Activated naive CD8-positive, alpha-beta T cell treated with anti-CD3 and anti-CD28 coated beads for 36 hours (primary cell): ENCODE data around the gene CNN3. TPM values are rescaled to one million over a fixed set of nuclear protein-coding genes. Genes with fewer than 3 reads are reported as not detected.
"Not testable (repeated sequence)": the region's sequence is repeated elsewhere in the genome, so short reads cannot be mapped to it uniquely, and the experiment has no call there.

ENCODE experiments used
- DNase-seq: peaks from one replicate; pipeline ENCODE4 v3.0.0; 2021
- H3K27ac Mint-ChIP-seq: one replicate; pipeline ENCODE4 v1.8.0; 2022; ENCODE audit warnings: mild to moderate bottlenecking, moderate library complexity, mixed read lengths
- H3K27me3 Mint-ChIP-seq: one replicate; pipeline ENCODE4 v1.8.0; 2022; ENCODE audit warnings: mild to moderate bottlenecking, mixed read lengths
- H3K36me3 Mint-ChIP-seq: one replicate; pipeline ENCODE4 v1.8.0; 2021; ENCODE audit warnings: mild to moderate bottlenecking, mixed read lengths
- H3K4me1 Mint-ChIP-seq: one replicate; pipeline ENCODE4 v1.8.0; 2021; ENCODE audit warnings: mixed read lengths
- H3K4me3 Mint-ChIP-seq: one replicate; pipeline ENCODE4 v1.8.0; 2022; ENCODE audit warnings: mild to moderate bottlenecking, moderate library complexity, mixed read lengths
- H3K9me3 Mint-ChIP-seq: one replicate; pipeline ENCODE4 v1.8.0; 2022; ENCODE audit warnings: mixed read lengths
- total RNA-seq, 2 experiments: library from RNA; stranded (reverse); gene quantifications; one replicate each; pipeline ENCODE4 v1.2.3, GENCODE V29; 2021

CNN3 gene
- total RNA-seq, 2 experiments from 2014 or later, result 12.9 to 15.2 TPM

DNA sequence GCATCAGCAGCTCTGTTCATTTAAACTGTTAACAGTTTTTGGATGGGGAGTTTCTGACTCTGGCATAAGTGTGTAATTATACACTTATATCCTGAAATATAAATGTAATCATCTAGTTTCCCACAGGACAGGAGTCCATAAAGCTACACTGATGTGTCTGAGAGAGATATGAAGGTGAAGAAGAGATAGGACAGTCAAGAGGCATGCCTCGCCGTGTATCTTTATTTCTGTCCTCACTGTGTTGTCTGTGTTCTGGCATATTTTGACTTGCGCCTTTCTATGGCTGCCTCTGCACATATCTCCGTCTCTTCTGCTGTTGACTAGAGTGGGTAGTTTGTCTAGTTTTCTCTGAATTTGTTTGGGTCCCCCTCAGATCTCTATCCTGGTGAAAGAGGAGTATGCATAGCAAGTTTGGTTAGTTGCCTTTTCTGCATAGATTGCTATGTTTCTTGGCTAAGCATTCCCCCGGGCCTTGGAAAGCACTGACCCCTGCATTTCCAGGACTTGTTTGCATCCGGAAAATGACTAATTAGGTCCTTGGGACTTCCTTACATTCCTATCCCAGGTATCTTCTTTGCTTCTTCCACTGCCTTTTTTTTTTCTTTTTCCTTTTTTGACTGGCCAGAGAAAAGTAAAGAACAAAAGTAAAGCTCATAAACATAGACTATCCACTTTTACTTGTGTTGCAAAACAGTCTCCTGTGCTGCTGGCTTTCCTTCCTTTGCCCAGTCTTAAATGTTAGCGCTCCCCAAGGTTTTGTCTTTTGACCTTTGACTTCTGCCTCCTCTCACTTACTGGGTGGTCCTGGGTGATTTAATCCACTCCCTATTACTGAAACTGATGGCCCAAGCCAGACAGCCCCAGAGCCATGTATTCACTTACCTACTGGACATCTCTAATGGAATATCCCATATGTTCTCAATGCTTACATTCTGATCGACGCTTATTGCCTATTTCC lies 27.6 kb upstream of the CNN3 start:
- Mint-ChIP-seq H3K4me3 (no peak overlapping the region), H3K9me3 (no peaks in the 10 kb centered on the region)

DNA sequence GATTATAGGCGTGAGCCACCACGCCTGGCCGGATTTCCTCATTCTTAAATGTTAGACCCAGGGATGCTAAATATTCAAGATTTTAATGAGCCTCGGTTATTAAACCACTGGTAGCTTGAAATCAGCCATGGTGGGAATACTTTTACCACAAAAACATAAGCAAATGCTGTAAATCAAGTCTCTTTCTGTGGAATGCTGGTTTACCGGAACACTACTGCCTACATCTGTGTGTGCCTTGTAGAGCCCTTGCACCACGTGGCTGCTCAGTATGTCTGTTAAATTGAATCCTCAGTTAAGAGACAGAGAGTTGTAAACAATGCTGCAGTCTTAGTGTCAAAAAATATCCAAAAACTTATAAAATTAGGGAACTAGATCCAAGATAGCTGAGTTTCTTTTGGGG lies 26.8 kb upstream of the CNN3 start:
- Mint-ChIP-seq H3K4me3 (no peak overlapping the region), H3K36me3 (peaks cover 2% of the 10 kb centered on the region), H3K27me3 (no peaks in the 10 kb centered on the region), H3K27ac (no peak overlapping the region), H3K4me1 (no peaks in the 10 kb centered on the region), H3K9me3 (no peaks in the 10 kb centered on the region)
- DNase-seq, result no peak

More for the DNA sequence above, 27.6 kb upstream of the CNN3 start:
- Mint-ChIP-seq H3K4me1 (no peaks in the 10 kb centered on the region), H3K27ac (no peak overlapping the region), H3K27me3 (no peaks in the 10 kb centered on the region), H3K36me3 (peaks cover 2% of the 10 kb centered on the region)
- DNase-seq, result no peak

DNA sequence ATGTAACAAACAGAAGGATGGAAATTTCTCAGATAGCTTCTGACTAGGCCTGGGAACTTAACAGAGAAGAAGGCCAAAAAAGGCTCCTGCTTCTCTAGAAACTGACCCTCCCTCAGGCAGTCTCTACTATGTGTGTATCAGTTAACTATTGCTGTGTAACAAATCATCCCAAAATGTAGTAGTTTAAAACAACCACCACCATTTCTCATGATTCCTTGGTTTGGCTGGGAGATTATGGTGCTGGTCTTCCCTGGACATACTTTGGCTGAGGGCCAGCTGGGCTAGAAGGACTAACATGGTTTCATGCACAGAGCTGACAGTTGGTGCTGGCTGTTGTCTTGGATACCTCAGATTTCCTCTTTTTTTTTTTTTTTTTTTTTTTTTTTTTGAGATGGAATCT lies 26.2 kb upstream of the CNN3 start:
- no peak for DNase-seq
- Mint-ChIP-seq H3K4me1 (no peaks in the 10 kb centered on the region), H3K36me3 (peaks cover 2% of the 10 kb centered on the region), H3K27ac (no peak overlapping the region), H3K27me3 (no peaks in the 10 kb centered on the region), H3K9me3 (no peaks in the 10 kb centered on the region), H3K4me3 (no peak overlapping the region)

GRCh38 chr1:94952539-94952938 lies 25.6 kb upstream of the CNN3 start:
- no peaks in the 10 kb centered on the region for H3K4me1 Mint-ChIP-seq
- H3K27me3 Mint-ChIP-seq, result no peaks in the 10 kb centered on the region
- H3K4me3 Mint-ChIP-seq, result no peak overlapping the region
- H3K36me3 Mint-ChIP-seq, result peaks cover 2% of the 10 kb centered on the region
- no peaks in the 10 kb centered on the region for H3K9me3 Mint-ChIP-seq
- no peak for DNase-seq
- H3K27ac Mint-ChIP-seq, result no peak overlapping the region

DNA sequence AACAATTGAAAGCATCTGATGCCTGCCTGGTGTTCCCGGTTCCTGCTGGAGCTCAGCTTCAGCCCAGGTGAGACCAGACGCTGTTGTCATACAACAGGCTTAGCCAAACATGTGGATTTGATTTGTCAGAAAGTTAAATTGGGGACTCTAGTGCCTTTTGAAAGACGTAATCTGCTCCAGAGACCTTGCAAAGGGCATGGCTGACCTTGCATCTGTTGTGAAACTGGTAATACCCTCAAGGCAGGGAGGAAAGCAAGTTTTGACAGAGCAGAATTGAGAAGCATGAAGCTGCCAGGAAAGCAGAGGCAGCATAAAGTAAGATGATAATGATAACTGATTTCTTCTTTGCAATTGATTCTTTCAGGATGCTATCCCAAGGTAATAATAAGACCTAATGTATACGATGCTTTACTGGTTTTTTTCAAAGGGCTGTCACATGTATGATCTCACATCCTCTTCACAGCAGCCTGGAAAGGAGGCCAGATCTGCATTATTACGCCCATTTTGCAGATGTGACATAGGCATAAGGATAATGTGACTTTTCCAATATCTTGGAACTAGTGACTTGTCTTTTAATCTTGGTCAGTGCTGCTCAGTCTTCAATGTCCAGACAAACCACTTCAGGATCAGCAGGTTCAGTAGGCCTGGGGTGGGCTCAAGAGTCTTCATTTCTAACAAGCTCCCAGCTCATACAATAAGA lies 24.7 kb upstream of the CNN3 start:
- no peak overlapping the region for H3K27ac Mint-ChIP-seq
- H3K36me3 Mint-ChIP-seq, result peaks cover 2% of the 10 kb centered on the region

DNA sequence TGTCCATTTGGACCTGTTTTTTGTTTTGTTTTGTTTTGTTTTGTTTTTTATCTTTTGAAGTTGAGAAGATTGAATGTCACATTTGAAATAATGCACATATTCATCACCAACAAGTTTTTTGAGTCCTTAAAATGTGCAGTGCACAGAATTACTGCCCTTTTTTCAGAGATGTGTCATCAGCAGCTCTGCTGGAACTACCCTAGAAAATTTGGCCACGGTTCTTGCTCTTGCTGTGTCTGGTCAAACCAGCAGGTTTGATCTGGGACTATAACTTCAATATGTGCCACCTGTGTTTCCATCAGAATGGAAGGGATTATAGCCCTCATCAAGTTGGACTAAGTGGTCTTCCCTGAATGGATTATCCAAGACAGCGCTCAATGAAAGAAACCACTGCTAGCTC lies 24.1 kb upstream of the CNN3 start:
- no peak overlapping the region for H3K27ac Mint-ChIP-seq
- DNase-seq, result no peak
- H3K9me3 Mint-ChIP-seq, result no peaks in the 10 kb centered on the region
- no peaks in the 10 kb centered on the region for H3K4me1 Mint-ChIP-seq
- peaks cover 2% of the 10 kb centered on the region for H3K36me3 Mint-ChIP-seq
- no peaks in the 10 kb centered on the region for H3K27me3 Mint-ChIP-seq
- H3K4me3 Mint-ChIP-seq, result no peak overlapping the region

More for the DNA sequence above, 24.7 kb upstream of the CNN3 start:
- DNase-seq, result no peak
- no peaks in the 10 kb centered on the region for H3K9me3 Mint-ChIP-seq
- H3K4me3 Mint-ChIP-seq, result no peak overlapping the region
- no peaks in the 10 kb centered on the region for H3K4me1 Mint-ChIP-seq
- no peaks in the 10 kb centered on the region for H3K27me3 Mint-ChIP-seq

DNA sequence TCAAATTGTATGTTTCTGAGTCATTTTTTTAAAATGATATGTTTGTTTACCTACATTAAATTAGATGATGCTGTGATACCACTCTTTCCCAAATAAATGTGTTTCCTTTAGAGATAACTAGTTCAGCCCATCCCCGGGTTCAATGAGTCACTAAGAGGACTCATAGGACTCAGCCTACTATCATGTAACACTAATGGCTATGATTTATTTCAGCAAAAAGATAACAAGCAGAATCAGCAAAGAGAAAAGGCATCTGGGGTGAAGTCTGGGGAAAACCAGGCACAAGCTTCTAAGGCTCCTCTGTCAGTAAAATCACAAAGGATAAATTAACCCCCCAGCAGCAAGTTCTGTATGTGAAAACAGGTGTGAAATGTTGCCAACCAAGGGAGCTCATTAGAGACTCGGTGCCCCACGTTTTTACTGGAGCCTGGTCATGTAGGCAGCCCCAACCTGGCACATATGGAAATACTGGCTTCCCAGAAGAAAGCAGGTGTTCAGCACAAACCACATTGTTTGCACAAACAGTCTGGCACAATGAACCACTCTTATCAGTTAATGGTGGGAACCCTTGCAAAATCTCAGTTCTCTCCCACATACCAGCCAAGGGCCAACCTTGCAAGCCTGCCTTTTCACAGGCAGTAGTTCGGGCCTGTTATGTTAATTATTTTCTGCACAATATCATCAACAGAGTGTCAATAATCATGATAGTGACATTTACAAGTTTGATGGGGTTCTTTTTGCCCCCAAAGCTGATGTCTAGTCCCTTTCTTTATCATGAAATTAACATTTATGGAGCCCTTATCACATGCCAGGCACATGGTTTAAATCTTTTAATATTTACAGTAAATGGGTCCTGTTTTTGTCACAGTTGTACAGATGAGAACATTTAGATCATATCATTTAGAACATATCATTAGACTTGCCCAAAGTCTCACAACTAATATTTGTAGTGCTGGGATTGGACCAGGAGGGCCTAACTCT lies 23.1 kb upstream of the CNN3 start:
- H3K4me1 Mint-ChIP-seq, result no peaks in the 10 kb centered on the region
- H3K9me3 Mint-ChIP-seq, result no peaks in the 10 kb centered on the region
- peaks cover 2% of the 10 kb centered on the region for H3K36me3 Mint-ChIP-seq
- no peak for DNase-seq
- H3K27me3 Mint-ChIP-seq, result no peaks in the 10 kb centered on the region
- no peak overlapping the region for H3K4me3 Mint-ChIP-seq
- H3K27ac Mint-ChIP-seq, result no peak overlapping the region

DNA sequence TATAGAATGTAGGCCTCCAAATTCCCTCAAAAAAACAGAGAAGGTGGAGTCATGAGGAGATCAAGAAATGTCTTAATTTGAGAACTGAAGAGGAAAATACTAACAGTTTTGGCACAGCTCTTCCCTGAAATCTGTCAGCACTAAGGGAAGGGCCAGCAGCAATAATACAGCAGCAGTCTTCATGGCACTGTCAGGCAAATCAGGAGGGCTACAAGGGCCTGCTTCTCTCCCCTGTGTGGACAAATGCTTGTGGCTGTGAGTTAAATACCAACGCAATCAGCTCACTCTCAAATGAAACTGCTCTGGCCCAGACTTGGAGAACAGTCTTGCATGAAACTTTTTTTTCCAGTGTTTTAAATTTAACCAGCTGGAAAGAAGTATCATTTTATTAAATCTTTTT lies 20.5 kb upstream of the CNN3 start:
- no peaks in the 10 kb centered on the region for H3K27me3 Mint-ChIP-seq
- no peak overlapping the region for H3K27ac Mint-ChIP-seq
- DNase-seq, result no peak
- no peaks in the 10 kb centered on the region for H3K9me3 Mint-ChIP-seq
- H3K36me3 Mint-ChIP-seq, result no peaks in the 10 kb centered on the region
- no peaks in the 10 kb centered on the region for H3K4me1 Mint-ChIP-seq
- no peak overlapping the region for H3K4me3 Mint-ChIP-seq

GRCh38 chr1:94946886-94947285 lies 20.0 kb upstream of the CNN3 start:
- no peak overlapping the region for H3K4me3 Mint-ChIP-seq
- no peak for DNase-seq
- H3K9me3 Mint-ChIP-seq, result no peaks in the 10 kb centered on the region
- no peaks in the 10 kb centered on the region for H3K4me1 Mint-ChIP-seq
- no peaks in the 10 kb centered on the region for H3K36me3 Mint-ChIP-seq
- no peaks in the 10 kb centered on the region for H3K27me3 Mint-ChIP-seq
- no peak overlapping the region for H3K27ac Mint-ChIP-seq

DNA sequence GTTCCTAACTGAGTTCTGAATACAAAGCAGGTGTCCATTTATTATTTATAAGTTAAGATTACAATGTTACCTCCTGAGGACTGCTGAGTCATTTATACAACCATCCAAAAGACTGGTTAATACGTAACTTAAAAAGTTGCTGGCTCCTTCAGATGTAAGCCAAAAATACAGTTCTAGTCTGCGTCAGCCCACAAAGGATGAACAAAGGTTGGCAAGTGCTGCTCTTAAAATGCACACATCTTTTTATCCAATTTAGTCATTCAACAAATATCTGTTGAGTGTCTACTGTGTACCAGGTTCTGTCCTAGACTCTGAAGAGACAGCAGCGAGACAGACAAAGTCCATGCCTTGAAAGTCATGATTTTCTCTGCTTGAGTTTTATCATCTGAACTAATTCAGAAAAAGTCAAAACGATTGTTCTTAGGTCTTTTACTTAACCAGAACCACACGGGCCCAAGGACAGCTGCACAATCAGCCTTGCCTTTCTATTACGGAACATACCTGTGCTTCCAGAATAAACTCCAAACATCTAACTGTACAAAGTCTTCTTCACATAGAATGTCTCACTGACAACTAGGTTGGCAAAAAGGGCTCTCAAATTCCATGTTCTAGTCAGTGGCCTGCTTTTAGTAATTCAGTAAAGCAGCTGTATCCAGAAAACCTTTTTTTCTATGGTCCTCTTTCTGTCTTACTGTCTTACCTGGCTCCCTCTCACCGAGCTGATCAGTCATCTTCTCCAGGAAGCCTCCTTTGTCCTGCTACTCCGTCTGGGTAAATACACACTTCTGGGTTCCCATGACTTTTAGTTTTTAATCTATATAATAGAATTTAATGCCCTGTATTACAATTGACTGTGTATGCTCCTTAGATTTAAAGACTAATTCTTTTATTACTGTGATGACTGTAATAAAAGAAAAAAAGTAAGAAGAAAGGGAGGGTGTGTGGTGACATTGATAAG lies 15.5 kb upstream of the CNN3 start:
- Mint-ChIP-seq H3K36me3 (no peaks in the 10 kb centered on the region), H3K4me3 (no peak overlapping the region), H3K9me3 (no peaks in the 10 kb centered on the region), H3K27me3 (no peaks in the 10 kb centered on the region), H3K4me1 (no peaks in the 10 kb centered on the region), H3K27ac (no peak overlapping the region)
- no peak for DNase-seq

- not testable (repeated sequence) for H3K36me3 Mint-ChIP-seq, H3K27ac Mint-ChIP-seq, H3K4me1 Mint-ChIP-seq, H3K9me3 Mint-ChIP-seq, H3K4me3 Mint-ChIP-seq, DNase-seq, H3K27me3 Mint-ChIP-seq
Measured at GRCh38 chr1:94941480-94941879, 14.6 kb upstream of the CNN3 start.

DNA sequence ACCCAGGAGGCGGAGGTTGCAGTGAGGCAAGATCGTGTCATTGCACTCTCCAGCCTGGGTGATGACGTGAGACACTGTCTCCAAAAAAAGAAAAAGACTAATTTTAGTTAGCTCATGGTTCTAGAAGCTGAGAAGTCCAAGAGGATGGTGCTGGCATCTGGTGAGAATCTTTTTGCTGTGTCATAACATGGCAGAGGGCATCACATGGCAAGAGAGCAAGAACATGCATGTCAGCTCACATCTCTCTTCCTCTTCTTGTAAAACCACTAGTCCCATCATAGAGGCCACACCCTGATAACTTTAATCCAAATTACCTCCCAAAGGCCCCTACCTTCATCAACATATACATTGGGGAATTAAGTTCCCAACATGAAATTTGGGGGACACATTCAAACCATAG lies 13.8 kb upstream of the CNN3 start:
- no peak overlapping the region for H3K27ac Mint-ChIP-seq
- no peak overlapping the region for H3K4me3 Mint-ChIP-seq
- no peaks in the 10 kb centered on the region for H3K9me3 Mint-ChIP-seq
- no peak for DNase-seq
- H3K27me3 Mint-ChIP-seq, result no peaks in the 10 kb centered on the region
- H3K36me3 Mint-ChIP-seq, result no peaks in the 10 kb centered on the region
- H3K4me1 Mint-ChIP-seq, result no peaks in the 10 kb centered on the region

- Mint-ChIP-seq H3K4me1 (no peaks in the 10 kb centered on the region), H3K4me3 (no peak overlapping the region), H3K27me3 (no peaks in the 10 kb centered on the region), H3K9me3 (no peaks in the 10 kb centered on the region), H3K27ac (no peak overlapping the region), H3K36me3 (no peaks in the 10 kb centered on the region)
- DNase-seq, result no peak
Measured at GRCh38 chr1:94937820-94938219, 10.9 kb upstream of the CNN3 start.
